Motor neuron (in vitro differentiated cells): Measurements from ENCODE around the gene ZBTB7C. TPM values are rescaled to one million over a fixed set of nuclear protein-coding genes. Genes with fewer than 3 reads are reported as not detected.

Experiments
- ATAC-seq, 8 experiments: fragments of 200-7000 bp; cut with Tn5 transposase; replicated peaks in 6 of 8; 2 replicates each; pipeline ENCODE4 v1.8.0; 2021; ENCODE audit warnings: mild to moderate bottlenecking in 8 of 8, moderate library complexity in 8 of 8
- H3K27ac ChIP-seq, 2 donors: fragments of 250-450 bp; sonication (Bioruptor Pico); 2 replicates each; pipeline ENCODE4 v1.9.0; 2021; ENCODE audit warnings: antibody characterized with exemption in 2 of 2, mild to moderate bottlenecking in 2 of 2, moderate library complexity in 1 of 2
- H3K4me1 ChIP-seq, 2 donors: fragments of 250-450 bp; sonication (Bioruptor Pico); replicated peaks in 1 of 2; 2 replicates each; pipeline ENCODE4 v1.6.1; 2021; ENCODE audit warnings: antibody characterized with exemption in 2 of 2, mild to moderate bottlenecking in 2 of 2, moderate library complexity in 1 of 2
- H3K4me3 ChIP-seq, 5 donors: fragments of 250-450 bp; sonication (Bioruptor Pico); 2 replicates each; pipeline ENCODE4 v1.9.0; 2021; ENCODE audit warnings: antibody characterized with exemption in 5 of 5, mild to moderate bottlenecking in 5 of 5, moderate library complexity in 4 of 5
- WGBS, 10 experiments: fragments of 450-650 bp; shearing (Covaris generic); methylation state at CpG; one replicate each; pipeline ENCODE4 v1.0.0; 2022; 5-methylcytosine and 5-hydroxymethylcytosine counted together
- in situ Hi-C, 9 experiments: fragments of 400-800 bp; cut with MboI; loops; one replicate each; pipeline ENCODE4 v1.15.0; 2021; ENCODE audit warnings: low sequenced_read_pairs in 9 of 9, low pct_unique_long_range_greater_than_20kb in 2 of 9; ENCODE audit not compliant: unreplicated experiment in 9 of 9
- total RNA-seq, 8 experiments: library from RNA; unstranded; fragments of 300-600 nt; gene quantifications; 2 replicates each; pipeline versions ENCODE4 v1.2.3 to v1.2.4, GENCODE V29; 2022

The ZBTB7C gene
- total RNA-seq, 8 experiments from 2014 or later: 0.36 to 11.2 (median 3.8) TPM

- in situ Hi-C loops: loop anchor here in 1 of 9 experiments (10.0 kb wide), 1 partner anchor 302 kb away; no protein-coding TSS in a partner anchor
- WGBS, 10 experiments: 32 to 100% (median 91%) methylated on average over 1 to 6 of the region's 8 CpGs; no CpG with 5 or more reads in 4 of the 10 experiments
- peak in 3 of 8 experiments; percentile 65 to 86 (median 80) for ATAC-seq
- Histone ChIP-seq H3K4me1 (peaks cover 20 to 26% of the 10 kb centered on the region in 2 donors), H3K4me3 (no peak overlapping the region), H3K27ac (no peak overlapping the region)
Measured at GRCh38 chr18:48336332-48336731, 72.9 kb downstream of the ZBTB7C start.

- 58 to 100% (median 100%) methylated on average over 1 to 2 of the region's 4 CpGs; no CpG with 5 or more reads in 5 of the 10 experiments for WGBS, 10 experiments
- in situ Hi-C loops: loop anchor here in 1 of 9 experiments (10.0 kb wide), 1 partner anchor 301 kb away; no protein-coding TSS in a partner anchor
- ATAC-seq: peak in 1 of 8 experiments; percentile 26
- no peak overlapping the region for H3K27ac ChIP-seq
- no peak overlapping the region for H3K4me3 ChIP-seq
- H3K4me1 ChIP-seq: peaks cover 15 to 21% of the 10 kb centered on the region in 2 donors
Measured at GRCh38 chr18:48335829-48336228, 73.4 kb downstream of the ZBTB7C start.

GRCh38 chr18:48334845-48335244 lies 74.3 kb downstream of the ZBTB7C start:
- WGBS, 10 experiments: 18 to 60% methylated on average over 1 of the region's 3 CpGs; no CpG with 5 or more reads in 8 of the 10 experiments
- H3K4me3 ChIP-seq: no peak overlapping the region
- in situ Hi-C loops: loop anchor here in 1 of 9 experiments (10.0 kb wide), 1 partner anchor 300 kb away; no protein-coding TSS in a partner anchor
- H3K4me1 ChIP-seq: peaks cover 6 to 14% of the 10 kb centered on the region in 2 donors
- ATAC-seq: no peak
- H3K27ac ChIP-seq: no peak overlapping the region

- H3K27ac ChIP-seq: no peak overlapping the region
- in situ Hi-C loops: loop anchor here in 1 of 9 experiments (10.0 kb wide), 1 partner anchor 299 kb away; no protein-coding TSS in a partner anchor
- no peak overlapping the region for H3K4me3 ChIP-seq
- WGBS, 10 experiments: 18 to 63% (median 34%) methylated on average over 1 to 4 of the region's 4 CpGs; no CpG with 5 or more reads in 2 of the 10 experiments
- no peak for ATAC-seq
- H3K4me1 ChIP-seq: peaks cover 14 to 23% of the 10 kb centered on the region in 2 donors
Measured at GRCh38 chr18:48333563-48333962, 75.6 kb downstream of the ZBTB7C start.

GRCh38 chr18:48330016-48330991 lies 78.9 kb downstream of the ZBTB7C start:
- WGBS, 10 experiments: 20 to 100% (median 65%) methylated on average over 1 to 6 of the region's 8 CpGs; no CpG with 5 or more reads in 3 of the 10 experiments

GRCh38 chr18:48328473-48329210 lies 80.5 kb downstream of the ZBTB7C start:
- Histone ChIP-seq H3K27ac (no peak overlapping the region), H3K4me1 (peaks cover 16 to 33% of the 10 kb centered on the region in 2 donors), H3K4me3 (no peak overlapping the region)
- ATAC-seq: peak in 5 of 8 experiments; percentile 84 to 92 (median 88)
- in situ Hi-C loops: no loop called here
- 0 to 90% (median 79%) methylated on average over 1 to 5 of the region's 7 CpGs; no CpG with 5 or more reads in 3 of the 10 experiments for WGBS, 10 experiments

More at GRCh38 chr18:48330016-48330991, 78.9 kb downstream of the ZBTB7C start:
- Histone ChIP-seq H3K4me3 (no peak overlapping the region), H3K4me1 (peaks cover 17 to 27% of the 10 kb centered on the region in 2 donors), H3K27ac (no peak overlapping the region)
- ATAC-seq: peak in 7 of 8 experiments; percentile 35 to 65 (median 53)
- in situ Hi-C loops: loop anchor here in 1 of 9 experiments (10.0 kb wide), 1 partner anchor 296 kb away; no protein-coding TSS in a partner anchor

- WGBS, 10 experiments: 25 to 100% (median 79%) methylated on average over 1 to 6 of the region's 11 CpGs; no CpG with 5 or more reads in 1 of the 10 experiments
- ATAC-seq: peak; percentile 50 to 86 (median 58)
- Histone ChIP-seq H3K4me1 (peaks cover 13 to 29% of the 10 kb centered on the region in 2 donors), H3K27ac (no peak overlapping the region), H3K4me3 (no peak overlapping the region)
- in situ Hi-C loops: no loop called here
Measured at GRCh38 chr18:48326901-48327675, 82.1 kb downstream of the ZBTB7C start.

- H3K4me3 ChIP-seq: no peak overlapping the region
- H3K4me1 ChIP-seq: peaks cover 19 to 48% of the 10 kb centered on the region in 2 donors
- in situ Hi-C loops: no loop called here
- WGBS, 10 experiments: 67 to 100% (median 94%) methylated on average over 1 of the region's 1 CpG; no CpG with 5 or more reads in 6 of the 10 experiments
- no peak overlapping the region for H3K27ac ChIP-seq
- no peak for ATAC-seq
Measured at GRCh38 chr18:48325115-48325665, 84.0 kb downstream of the ZBTB7C start.

GRCh38 chr18:48324651-48325050 lies 84.5 kb downstream of the ZBTB7C start:
- in situ Hi-C loops: no loop called here
- Histone ChIP-seq H3K4me3 (no peak overlapping the region), H3K4me1 (peaks cover 22 to 49% of the 10 kb centered on the region in 2 donors), H3K27ac (no peak overlapping the region)
- WGBS, 10 experiments: 83 to 100% (median 86%) methylated on average over 1 to 4 of the region's 9 CpGs; no CpG with 5 or more reads in 6 of the 10 experiments
- peak in 3 of 8 experiments; percentile 10 to 29 (median 21) for ATAC-seq

- no peak overlapping the region for H3K27ac ChIP-seq
- WGBS, 10 experiments: 20 to 100% (median 88%) methylated on average over 1 to 2 of the region's 2 CpGs; no CpG with 5 or more reads in 3 of the 10 experiments
- no peak for ATAC-seq
- H3K4me3 ChIP-seq: no peak overlapping the region
- in situ Hi-C loops: no loop called here
- peaks cover 9 to 47% of the 10 kb centered on the region in 2 donors for H3K4me1 ChIP-seq
Measured at GRCh38 chr18:48323151-48323550, 86.0 kb downstream of the ZBTB7C start.

- WGBS, 10 experiments: 93 to 100% methylated on average over 1 to 5 of the region's 7 CpGs; no CpG with 5 or more reads in 8 of the 10 experiments
- peak overlapping the region in 1 of 2 donors; percentile 9 for H3K27ac ChIP-seq
- ATAC-seq: peak in 4 of 8 experiments; percentile 56 to 86 (median 60)
- peaks cover 9 to 47% of the 10 kb centered on the region in 2 donors for H3K4me1 ChIP-seq
- in situ Hi-C loops: no loop called here
- no peak overlapping the region for H3K4me3 ChIP-seq
Measured at GRCh38 chr18:48321536-48321935, 87.6 kb downstream of the ZBTB7C start.
